ENCODE measurements around the gene ANO10. TPM values are rescaled to one million over a fixed set of nuclear protein-coding genes. Genes with fewer than 3 reads are reported as not detected.

ANO10 gene
- total and polyA plus RNA-seq, 2 donors (not counting 3 experiments of a cell fraction or from before 2014, with no cell fraction given), result 28.4 to 45.8 TPM

DNA sequence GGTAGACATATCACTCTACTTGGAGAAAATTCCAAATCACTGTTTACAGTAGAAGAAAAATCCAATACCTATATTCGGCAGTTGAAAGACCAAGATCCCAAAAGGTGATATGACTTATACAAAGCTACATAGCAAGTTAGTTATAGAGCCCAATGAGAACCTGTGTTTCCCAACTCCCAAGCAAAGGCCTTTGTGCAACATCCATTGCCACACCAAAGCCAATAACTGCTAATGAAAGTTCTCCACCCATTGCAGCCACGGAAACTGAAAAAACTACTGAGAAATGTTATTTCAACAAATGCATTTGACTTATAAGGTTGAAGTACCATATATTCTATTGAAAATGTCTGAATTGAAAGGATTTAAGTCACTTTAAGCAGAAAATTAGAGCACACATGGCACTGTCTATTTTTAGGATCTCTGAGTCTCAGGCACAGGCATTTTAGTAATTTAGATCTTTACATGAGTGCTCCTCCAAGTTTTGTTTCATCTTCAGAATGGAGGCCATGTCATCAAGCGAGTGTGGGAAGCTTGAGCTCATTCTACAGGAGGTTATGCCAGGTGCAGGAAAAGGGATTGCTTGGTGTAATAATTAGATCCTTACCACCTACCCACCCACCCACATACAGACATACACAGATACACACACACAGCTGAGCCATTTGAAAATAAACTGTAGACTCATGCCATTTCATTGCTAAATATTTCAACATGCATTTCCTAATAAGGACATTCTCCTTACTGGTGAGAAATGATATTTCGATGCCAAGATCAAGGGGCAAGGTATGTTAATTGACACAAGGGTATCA, 19.7 kb upstream of the ANO10 start:
- DNase-seq (ENCODE audit: low read depth, low spot score) (no peak), FAIRE-seq (no peak)
- Histone ChIP-seq H3K4me1 (ENCODE audit: control insufficient read depth, extremely low read depth, insufficient read depth, low read length) (peaks cover 15% of the 10 kb centered on the region), H3K27ac (ENCODE audit: insufficient read depth, low read depth, low read length) (no peak overlapping the region), H2AFZ (ENCODE audit: low read depth, low read length) (no peak overlapping the region), H4K20me1 (replicated peaks; ENCODE audit: control insufficient read depth, extremely low read depth, insufficient read depth, low read length) (no peaks in the 10 kb centered on the region), H3K79me2 (ENCODE audit: control insufficient read depth, insufficient read depth, low read length) (no peaks in the 10 kb centered on the region), H3K27me3 (ENCODE audit: control insufficient read depth in 2 of 2, insufficient read depth in 2 of 2, low read length in 2 of 2) (peaks cover 0 to 2% of the 10 kb centered on the region in 2 experiments), H3K9me1 (replicated peaks; ENCODE audit: control insufficient read depth, extremely low read depth, insufficient read depth, low read length) (no peaks in the 10 kb centered on the region), H3K4me2 (ENCODE audit: insufficient read depth, low read length) (no peak overlapping the region), H3K9me3 (replicated peaks; ENCODE audit: control insufficient read depth, insufficient read depth, low read length) (no peaks in the 10 kb centered on the region), H3K36me3 (ENCODE audit: control insufficient read depth in 2 of 2, extremely low read depth in 1 of 2, insufficient read depth in 2 of 2, low read length in 2 of 2) (no peaks in the 10 kb centered on the region), H3K4me3 (replicated peaks in 1 of 3; ENCODE audit: insufficient read depth in 1 of 3, low read depth in 1 of 3, low read length in 3 of 3) (no peak overlapping the region), H3K9ac (replicated peaks; ENCODE audit: extremely low read depth, insufficient read depth, low read length) (no peak overlapping the region)
- dilution Hi-C loops (cut with MboI; ENCODE audit: extremely low pct_ligation_motif_present, low sequenced_read_pairs) (no loop called here), intact Hi-C loops (cut with micrococcal nuclease) (no loop called here)
- ChIA-PET CTCF (no interaction called here), POLR2A (no interaction called here)
- TF ChIP-seq MYC (IDR thresholded peaks at IDR 0.05; ENCODE audit: low read depth, low read length) (no peak), JUN (IDR thresholded peaks at IDR 0.05; ENCODE audit: borderline replicate concordance, insufficient read depth, insufficient read length, low read depth) (no peak), GATA2 (IDR thresholded peaks at IDR 0.05; ENCODE audit: insufficient read depth, insufficient read length, low read depth, low read length) (no peak), POLR2A (IDR thresholded peaks at IDR 0.05; ENCODE audit: low read depth, low read length) (no peak), FOS (IDR thresholded peaks at IDR 0.05; ENCODE audit: borderline replicate concordance, insufficient read depth, low read length) (no peak), POLR2AphosphoS5 (IDR thresholded peaks at IDR 0.05; ENCODE audit: insufficient read depth, low read depth, low read length) (no peak), EZH2 (IDR thresholded peaks at IDR 0.05; ENCODE audit: borderline replicate concordance, low read depth, low read length, severe bottlenecking) (no peak)
- TF ChIP-seq, protein P1, sequence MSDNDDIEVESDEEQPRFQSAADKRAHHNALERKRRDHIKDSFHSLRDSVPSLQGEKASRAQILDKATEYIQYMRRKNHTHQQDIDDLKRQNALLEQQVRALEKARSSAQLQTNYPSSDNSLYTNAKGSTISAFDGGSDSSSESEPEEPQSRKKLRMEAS (IDR thresholded peaks at IDR 0.05; ENCODE audit: insufficient read depth, insufficient read length), result no peak
- TF ChIP-seq, protein P2, sequence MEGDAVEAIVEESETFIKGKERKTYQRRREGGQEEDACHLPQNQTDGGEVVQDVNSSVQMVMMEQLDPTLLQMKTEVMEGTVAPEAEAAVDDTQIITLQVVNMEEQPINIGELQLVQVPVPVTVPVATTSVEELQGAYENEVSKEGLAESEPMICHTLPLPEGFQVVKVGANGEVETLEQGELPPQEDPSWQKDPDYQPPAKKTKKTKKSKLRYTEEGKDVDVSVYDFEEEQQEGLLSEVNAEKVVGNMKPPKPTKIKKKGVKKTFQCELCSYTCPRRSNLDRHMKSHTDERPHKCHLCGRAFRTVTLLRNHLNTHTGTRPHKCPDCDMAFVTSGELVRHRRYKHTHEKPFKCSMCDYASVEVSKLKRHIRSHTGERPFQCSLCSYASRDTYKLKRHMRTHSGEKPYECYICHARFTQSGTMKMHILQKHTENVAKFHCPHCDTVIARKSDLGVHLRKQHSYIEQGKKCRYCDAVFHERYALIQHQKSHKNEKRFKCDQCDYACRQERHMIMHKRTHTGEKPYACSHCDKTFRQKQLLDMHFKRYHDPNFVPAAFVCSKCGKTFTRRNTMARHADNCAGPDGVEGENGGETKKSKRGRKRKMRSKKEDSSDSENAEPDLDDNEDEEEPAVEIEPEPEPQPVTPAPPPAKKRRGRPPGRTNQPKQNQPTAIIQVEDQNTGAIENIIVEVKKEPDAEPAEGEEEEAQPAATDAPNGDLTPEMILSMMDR (IDR thresholded peaks at IDR 0.05; ENCODE audit: extremely low read depth in 1 of 2, insufficient read depth in 1 of 2, low read depth in 1 of 2, low read length in 2 of 2), result no peak
- BruUV-seq (replicated peaks), result no TSS peak
